ENCODE data around the gene SLITRK5. TPM values are rescaled to one million over a fixed set of nuclear protein-coding genes. Genes with fewer than 3 reads are reported as not detected.

Gene SLITRK5
- total RNA-seq, 2 donors from 2014 or later = 0.35 to 1.6 TPM

DNA sequence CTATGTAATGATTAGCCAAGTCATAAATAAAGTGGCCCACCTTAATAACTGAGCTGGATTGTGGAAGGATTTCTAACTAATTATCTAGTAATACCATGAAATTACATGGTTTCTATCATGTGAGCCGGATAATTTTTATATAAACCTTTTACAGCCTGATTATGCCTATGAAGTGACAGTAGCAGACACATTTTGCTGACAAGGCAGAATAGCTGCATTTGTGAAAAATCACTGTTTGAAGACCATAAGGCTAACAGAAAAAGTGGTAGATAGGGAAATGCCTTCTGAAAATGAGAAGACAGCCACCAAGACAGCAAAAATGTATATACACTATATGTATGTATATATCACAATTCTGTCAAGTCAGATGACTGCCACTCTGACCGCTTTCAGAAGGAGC lies 27.1 kb downstream of the SLITRK5 start:
- Mint-ChIP-seq H3K4me1 (no peaks in the 10 kb centered on the region), H3K27ac (no peak overlapping the region), H3K4me3 (no peak overlapping the region), H3K27me3 (ENCODE audit: insufficient read depth) (no peaks in the 10 kb centered on the region), H3K36me3 (ENCODE audit: low read depth) (no peaks in the 10 kb centered on the region), H3K9me3 (no peaks in the 10 kb centered on the region)
- no peak overlapping the region for H3K4me3 ChIP-seq (ENCODE audit: low read length)
- 97% methylated on average over 2 of the region's 2 CpGs; no CpG with 5 or more reads in 1 of the 2 experiments for WGBS, 2 experiments (ENCODE audit: insufficient coverage in 1 of 2, insufficient read length in 1 of 2)
- no peak overlapping the region for H3K27ac ChIP-seq (ENCODE audit: low read depth, low read length)
- H3K9ac ChIP-seq (ENCODE audit: extremely low read depth, low read length, poor library complexity, severe bottlenecking) = no peak overlapping the region
- no peaks in the 10 kb centered on the region for H3K9me3 ChIP-seq (ENCODE audit: control insufficient read depth, low read length)
- no peaks in the 10 kb centered on the region for H3K27me3 ChIP-seq (ENCODE audit: control insufficient read depth, insufficient read depth, low read length, poor library complexity, severe bottlenecking)
- TF ChIP-seq, protein P1, sequence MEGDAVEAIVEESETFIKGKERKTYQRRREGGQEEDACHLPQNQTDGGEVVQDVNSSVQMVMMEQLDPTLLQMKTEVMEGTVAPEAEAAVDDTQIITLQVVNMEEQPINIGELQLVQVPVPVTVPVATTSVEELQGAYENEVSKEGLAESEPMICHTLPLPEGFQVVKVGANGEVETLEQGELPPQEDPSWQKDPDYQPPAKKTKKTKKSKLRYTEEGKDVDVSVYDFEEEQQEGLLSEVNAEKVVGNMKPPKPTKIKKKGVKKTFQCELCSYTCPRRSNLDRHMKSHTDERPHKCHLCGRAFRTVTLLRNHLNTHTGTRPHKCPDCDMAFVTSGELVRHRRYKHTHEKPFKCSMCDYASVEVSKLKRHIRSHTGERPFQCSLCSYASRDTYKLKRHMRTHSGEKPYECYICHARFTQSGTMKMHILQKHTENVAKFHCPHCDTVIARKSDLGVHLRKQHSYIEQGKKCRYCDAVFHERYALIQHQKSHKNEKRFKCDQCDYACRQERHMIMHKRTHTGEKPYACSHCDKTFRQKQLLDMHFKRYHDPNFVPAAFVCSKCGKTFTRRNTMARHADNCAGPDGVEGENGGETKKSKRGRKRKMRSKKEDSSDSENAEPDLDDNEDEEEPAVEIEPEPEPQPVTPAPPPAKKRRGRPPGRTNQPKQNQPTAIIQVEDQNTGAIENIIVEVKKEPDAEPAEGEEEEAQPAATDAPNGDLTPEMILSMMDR (conservative IDR thresholded peaks at IDR 0.05) = no peak
- H3K36me3 ChIP-seq (ENCODE audit: control insufficient read depth, insufficient read depth, low read length) = no peaks in the 10 kb centered on the region
- H3K4me1 ChIP-seq (ENCODE audit: control insufficient read depth, insufficient read depth, low read length) = no peaks in the 10 kb centered on the region
- no peak for DNase-seq

DNA sequence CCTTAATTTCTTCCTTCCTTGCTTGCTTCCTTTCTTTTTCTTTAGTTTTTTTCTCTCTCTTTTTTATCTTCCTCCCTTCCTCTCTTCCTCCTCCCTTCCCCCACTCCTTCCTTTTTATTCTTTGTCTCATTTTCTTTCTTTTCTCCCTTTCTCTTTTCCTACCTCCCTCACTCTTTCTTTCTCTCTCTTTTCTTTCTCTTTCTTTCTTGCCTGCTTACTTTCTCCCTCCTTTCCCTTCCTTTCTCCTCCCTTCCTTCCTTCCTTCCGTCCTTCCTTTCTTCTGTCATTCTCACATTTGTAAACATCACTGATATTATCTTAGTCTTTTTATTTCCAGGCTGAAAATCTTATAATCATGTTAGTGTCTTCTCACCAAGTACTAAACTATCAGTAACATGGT lies 38.8 kb downstream of the SLITRK5 start:
- Mint-ChIP-seq H3K36me3 (ENCODE audit: low read depth) (no peaks in the 10 kb centered on the region), H3K27me3 (ENCODE audit: insufficient read depth) (peaks cover 24% of the 10 kb centered on the region), H3K4me1 (no peaks in the 10 kb centered on the region), H3K27ac (no peak overlapping the region), H3K4me3 (no peak overlapping the region), H3K9me3 (no peaks in the 10 kb centered on the region)
- no peak for DNase-seq
- Histone ChIP-seq H3K4me3 (ENCODE audit: low read length) (no peak overlapping the region), H3K4me1 (ENCODE audit: control insufficient read depth, insufficient read depth, low read length) (no peaks in the 10 kb centered on the region), H3K27ac (ENCODE audit: low read depth, low read length) (no peak overlapping the region), H3K9ac (ENCODE audit: extremely low read depth, low read length, poor library complexity, severe bottlenecking) (no peak overlapping the region), H3K9me3 (ENCODE audit: control insufficient read depth, low read length) (no peaks in the 10 kb centered on the region), H3K27me3 (ENCODE audit: control insufficient read depth, insufficient read depth, low read length, poor library complexity, severe bottlenecking) (no peaks in the 10 kb centered on the region), H3K36me3 (ENCODE audit: control insufficient read depth, insufficient read depth, low read length) (no peaks in the 10 kb centered on the region)
- WGBS, 2 experiments (ENCODE audit: insufficient coverage in 1 of 2, insufficient read length in 1 of 2) = 70% methylated on average over 1 of the region's 1 CpG; no CpG with 5 or more reads in 1 of the 2 experiments
- TF ChIP-seq, protein P1 (conservative IDR thresholded peaks at IDR 0.05) = no peak

DNA sequence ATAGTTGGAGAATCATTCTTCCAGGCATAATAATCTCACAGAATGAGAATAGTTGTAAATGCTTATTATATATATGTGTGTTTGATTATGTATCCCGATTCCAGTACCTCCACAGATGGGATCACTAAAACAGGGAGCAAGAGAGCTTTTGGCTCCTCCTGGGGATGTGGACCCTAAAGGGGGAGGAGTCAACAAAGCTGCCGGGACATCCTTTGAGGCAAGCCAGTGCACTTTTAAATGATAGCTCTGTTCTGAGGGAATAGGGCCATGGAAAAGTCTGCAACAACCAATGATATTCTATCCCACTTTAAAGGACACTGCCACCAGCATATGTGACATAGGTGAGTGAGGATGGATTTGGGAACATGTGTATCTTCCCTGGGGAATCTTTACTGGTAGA lies 40.8 kb downstream of the SLITRK5 start:
- Mint-ChIP-seq H3K36me3 (ENCODE audit: low read depth) (no peaks in the 10 kb centered on the region), H3K9me3 (no peaks in the 10 kb centered on the region), H3K27ac (no peak overlapping the region), H3K27me3 (ENCODE audit: insufficient read depth) (peaks cover 16% of the 10 kb centered on the region), H3K4me3 (no peak overlapping the region), H3K4me1 (peaks cover 2% of the 10 kb centered on the region)
- WGBS, 2 experiments (ENCODE audit: insufficient coverage in 1 of 2, insufficient read length in 1 of 2) = 80 to 89% methylated on average over 1 to 2 of the region's 2 CpGs
- Histone ChIP-seq H3K27me3 (ENCODE audit: control insufficient read depth, insufficient read depth, low read length, poor library complexity, severe bottlenecking) (no peaks in the 10 kb centered on the region), H3K9ac (ENCODE audit: extremely low read depth, low read length, poor library complexity, severe bottlenecking) (no peak overlapping the region), H3K4me3 (ENCODE audit: low read length) (no peak overlapping the region), H3K27ac (ENCODE audit: low read depth, low read length) (no peak overlapping the region), H3K4me1 (ENCODE audit: control insufficient read depth, insufficient read depth, low read length) (no peaks in the 10 kb centered on the region), H3K36me3 (ENCODE audit: control insufficient read depth, insufficient read depth, low read length) (no peaks in the 10 kb centered on the region), H3K9me3 (ENCODE audit: control insufficient read depth, low read length) (no peaks in the 10 kb centered on the region)
- peak; percentile 39 for DNase-seq
- TF ChIP-seq, protein P1 (conservative IDR thresholded peaks at IDR 0.05) = no peak

Measured in endodermal cell (in vitro differentiated cells).